ENCODE measurements around the gene RBM10. TPM values are rescaled to one million over a fixed set of nuclear protein-coding genes. Genes with fewer than 3 reads are reported as not detected.
A peak's percentile ranks its signal among the peaks of the same experiment; 100 is the strongest.

Gene RBM10
- total and polyA plus RNA-seq, 9 of the 15 experiments (the other 6 are each of a cell fraction or from before 2014, with no cell fraction given), result 1.1 to 61.7 (median 31.5) TPM

GRCh38 chrX:47144626-47145394 is at the start of gene RBM10, which contains the start of gene NDUFB11 (continued):
- TF ChIP-seq MBD2 (IDR thresholded peaks at IDR 0.05; ENCODE audit: borderline replicate concordance, low read depth) (peak; percentile 12), TAF7 (tag; IDR thresholded peaks at IDR 0.05) (peak; percentile 58; the same call in 1 of the 2 replicates), MTA1 (IDR thresholded peaks at IDR 0.05; ENCODE audit: borderline replicate concordance) (no peak), CC2D1A (IDR thresholded peaks at IDR 0.05) (peak; percentile 24; the same call in 1 of the 2 replicates), ARID1B (IDR thresholded peaks at IDR 0.05) (0 out of 2 replicates have a peak, but pooled peaks have one; percentile 34), TBP (optimal IDR thresholded peaks at IDR 0.05; ENCODE audit: low read depth, low read length) (peak; percentile 90), PRDM10 (IDR thresholded peaks at IDR 0.05; ENCODE audit: partially characterized antibody) (peak; percentile 90), SAP30 (IDR thresholded peaks at IDR 0.05; ENCODE audit: borderline replicate concordance, insufficient read depth, low read depth, low read length, poor library complexity, severe bottlenecking) (no peak), BCOR (IDR thresholded peaks at IDR 0.05) (no peak), MAZ (CRISPR knock-in tag; conservative IDR thresholded peaks at IDR 0.05 in 1 of 2, IDR thresholded peaks at IDR 0.05 in 1 of 2) (peak in 1 of 2 experiments; percentile 44; a peak in 2 of 4 replicates), CREB1 (IDR thresholded peaks at IDR 0.05) (peak; percentile 14; the same call in 1 of the 2 replicates), CREB1 (CRISPR knock-in tag; IDR thresholded peaks at IDR 0.05) (no peak), SP2 (IDR thresholded peaks at IDR 0.05; ENCODE audit: extremely low read depth, low read depth, low read length, poor library complexity, severe bottlenecking) (peak; percentile 40), POLR2AphosphoS2 (IDR thresholded peaks at IDR 0.05; ENCODE audit: low read length) (no peak), CBX8 (IDR thresholded peaks at IDR 0.05; ENCODE audit: borderline replicate concordance, extremely low read depth, low read depth, low read length, poor library complexity, severe bottlenecking) (no peak), ZNF212 (CRISPR knock-in tag; IDR thresholded peaks at IDR 0.05) (no peak), ZNF395 (CRISPR knock-in tag; IDR thresholded peaks at IDR 0.05) (no peak), NONO (IDR thresholded peaks at IDR 0.05; ENCODE audit: low read depth in 2 of 2, low read length in 1 of 2) (peak in 1 of 2 experiments; percentile 66; a peak in 2 of 4 replicates), PML (IDR thresholded peaks at IDR 0.05; ENCODE audit: low read length) (peak; percentile 71), HMGXB4 (CRISPR knock-in tag; IDR thresholded peaks at IDR 0.05) (no peak), GATA2 (CRISPR knock-in tag; IDR thresholded peaks at IDR 0.05) (peak; percentile 43; the same call in 1 of the 2 replicates)
